ENCODE data around the gene B3GNT9.

Gene B3GNT9

GRCh38 chr16:67169011-67169451 is 18.2 kb upstream of the B3GNT9 start:
- no peak overlapping the region; the same call in 1 of the 2 replicates for H3K4me3 ChIP-seq (ENCODE audit: low read depth, low read length)
- ChIA-PET CTCF (interaction anchor here (1.0 to 10.1 kb wide), 6 partner anchors 9 to 212 kb away, joined by 3 to 110 read pairs (median 18); partner anchors contain the start of genes B3GNT9, FBXL8, MATCAP1 and TRADD), POLR2A (interaction anchor here (2.2 kb wide), 1 partner anchor 29 kb away, joined by 4 read pairs; no protein-coding TSS in a partner anchor)
- TF ChIP-seq, protein P1, sequence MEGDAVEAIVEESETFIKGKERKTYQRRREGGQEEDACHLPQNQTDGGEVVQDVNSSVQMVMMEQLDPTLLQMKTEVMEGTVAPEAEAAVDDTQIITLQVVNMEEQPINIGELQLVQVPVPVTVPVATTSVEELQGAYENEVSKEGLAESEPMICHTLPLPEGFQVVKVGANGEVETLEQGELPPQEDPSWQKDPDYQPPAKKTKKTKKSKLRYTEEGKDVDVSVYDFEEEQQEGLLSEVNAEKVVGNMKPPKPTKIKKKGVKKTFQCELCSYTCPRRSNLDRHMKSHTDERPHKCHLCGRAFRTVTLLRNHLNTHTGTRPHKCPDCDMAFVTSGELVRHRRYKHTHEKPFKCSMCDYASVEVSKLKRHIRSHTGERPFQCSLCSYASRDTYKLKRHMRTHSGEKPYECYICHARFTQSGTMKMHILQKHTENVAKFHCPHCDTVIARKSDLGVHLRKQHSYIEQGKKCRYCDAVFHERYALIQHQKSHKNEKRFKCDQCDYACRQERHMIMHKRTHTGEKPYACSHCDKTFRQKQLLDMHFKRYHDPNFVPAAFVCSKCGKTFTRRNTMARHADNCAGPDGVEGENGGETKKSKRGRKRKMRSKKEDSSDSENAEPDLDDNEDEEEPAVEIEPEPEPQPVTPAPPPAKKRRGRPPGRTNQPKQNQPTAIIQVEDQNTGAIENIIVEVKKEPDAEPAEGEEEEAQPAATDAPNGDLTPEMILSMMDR (IDR thresholded peaks at IDR 0.05; ENCODE audit: insufficient read depth, low read length, missing control alignments): no peak
- DNase-seq (ENCODE audit: low read depth, low spot score): no peak

DNA sequence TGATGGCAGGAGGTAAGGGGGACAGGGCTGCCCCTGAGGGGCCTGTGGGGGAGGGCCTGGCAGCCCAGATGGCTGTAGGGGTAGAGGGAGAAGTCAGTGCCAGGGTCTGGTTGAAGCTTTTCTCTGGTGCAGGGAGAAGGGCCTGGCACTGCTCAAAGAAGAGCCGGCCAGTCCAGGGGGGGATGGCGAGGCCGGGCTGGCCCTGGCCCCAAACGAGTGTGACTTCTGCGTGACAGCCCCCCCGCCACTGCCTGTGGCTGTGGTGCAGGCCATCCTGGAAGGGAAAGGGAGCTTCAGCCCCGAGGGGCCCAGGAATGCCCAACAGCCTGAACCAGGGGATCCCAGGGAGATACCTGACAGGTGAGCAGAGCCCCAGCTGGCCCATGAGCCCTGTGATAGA is 16.8 kb upstream of the B3GNT9 start:
- ChIA-PET CTCF (interaction anchor here (0.7 to 10.1 kb wide), 6 partner anchors 10 to 150 kb away, joined by 3 to 110 read pairs (median 10); partner anchors contain the start of genes B3GNT9 and MATCAP1), POLR2A (no interaction called here)
- H3K4me3 ChIP-seq (ENCODE audit: low read depth, low read length): no peak overlapping the region
- TF ChIP-seq, protein P1 (IDR thresholded peaks at IDR 0.05; ENCODE audit: insufficient read depth, low read length, missing control alignments): no peak
- DNase-seq (ENCODE audit: low read depth, low spot score): no peak

DNA sequence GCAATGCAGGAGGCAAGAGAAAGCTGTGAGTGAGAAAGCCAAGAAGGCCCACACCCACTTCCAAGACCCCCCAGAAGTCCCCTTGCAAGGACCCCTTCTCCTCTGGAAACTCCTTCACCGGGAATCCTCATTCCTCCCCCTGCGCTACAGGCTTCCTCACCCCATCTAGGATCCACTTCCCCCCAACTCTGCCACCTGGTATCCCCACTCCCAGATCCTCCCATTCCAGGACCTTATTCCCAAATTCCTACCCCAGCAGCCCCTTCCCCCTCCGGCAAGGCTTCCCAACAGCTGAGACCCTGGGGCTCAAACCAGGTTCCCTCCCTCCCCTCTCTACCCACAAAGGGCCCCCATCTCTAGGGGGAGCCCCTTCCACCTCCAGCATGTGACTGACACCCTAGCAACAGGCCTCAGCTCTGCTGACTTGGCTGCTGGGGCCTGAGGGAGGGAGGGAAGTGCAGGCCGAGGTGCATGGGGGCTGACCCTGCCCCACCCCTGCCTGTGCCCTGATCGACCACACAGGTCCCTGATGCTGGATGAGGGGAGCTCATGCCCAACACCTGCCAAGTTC is 15.9 kb upstream of the B3GNT9 start:
- POLR2A ChIA-PET: no interaction called here
- DNase-seq (ENCODE audit: low read depth, low spot score): no peak
- CTCF ChIA-PET: interaction anchor here (1.4 to 7.6 kb wide), 3 partner anchors 9 to 55 kb away, joined by 3 to 54 read pairs (median 8); no protein-coding TSS in a partner anchor
- no peak overlapping the region for H3K4me3 ChIP-seq (ENCODE audit: low read depth, low read length)
- TF ChIP-seq, protein P1 (IDR thresholded peaks at IDR 0.05; ENCODE audit: insufficient read depth, low read length, missing control alignments): no peak

DNA sequence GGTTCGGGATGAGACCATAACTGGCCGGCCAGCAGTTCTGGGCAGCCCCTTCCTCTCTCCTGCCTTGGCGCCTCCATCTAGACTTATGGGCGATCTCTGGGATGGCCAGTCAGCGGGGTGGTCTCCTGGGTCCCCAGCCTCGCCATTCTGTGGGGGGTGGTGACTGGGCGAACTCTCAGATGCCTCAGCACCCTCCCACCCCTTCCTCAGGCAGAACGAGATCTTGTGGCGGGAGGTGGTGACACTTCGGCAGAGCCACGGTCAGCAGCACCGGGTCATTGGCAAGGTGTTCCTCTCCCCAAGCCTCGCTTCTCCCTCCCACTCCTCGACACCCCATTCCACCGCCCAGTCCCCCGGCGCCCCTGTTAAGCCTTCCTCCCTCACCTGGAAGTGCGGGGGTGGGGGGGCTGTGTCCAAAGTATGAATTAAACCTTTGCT is 15.3 kb upstream of the B3GNT9 start:
- CTCF ChIA-PET: interaction anchor here (1.4 to 7.6 kb wide), 2 partner anchors 8 to 11 kb away, joined by 8 to 54 read pairs; no protein-coding TSS in a partner anchor

GRCh38 chr16:67165121-67166078 is 14.6 kb upstream of the B3GNT9 start:
- DNase-seq (ENCODE audit: low read depth, low spot score): no peak
- H3K4me3 ChIP-seq (ENCODE audit: low read depth, low read length): no peak overlapping the region
- ChIA-PET POLR2A (no interaction called here), CTCF (interaction anchor here (0.8 to 7.6 kb wide), 3 partner anchors 11 to 147 kb away, joined by 3 to 54 read pairs (median 5); no protein-coding TSS in a partner anchor)
- TF ChIP-seq, protein P1 (IDR thresholded peaks at IDR 0.05; ENCODE audit: insufficient read depth, low read length, missing control alignments): no peak

More for the DNA sequence above, 15.3 kb upstream of the B3GNT9 start:
- POLR2A ChIA-PET: no interaction called here
- DNase-seq (ENCODE audit: low read depth, low spot score): no peak
- no peak overlapping the region for H3K4me3 ChIP-seq (ENCODE audit: low read depth, low read length)
- TF ChIP-seq, protein P1 (IDR thresholded peaks at IDR 0.05; ENCODE audit: insufficient read depth, low read length, missing control alignments): no peak
